Stimulated activated CD8-positive, alpha-beta memory T cell treated with anti-CD3 and anti-CD28 coated beads, Interleukin-7, amount 100 ng/mL, for 4 hours (primary cell): ENCODE data around the gene POLG.

Experiments used
- DNase-seq, 2 donors: peaks; one replicate each; pipeline ENCODE4 v3.0.0-alpha.2; 2020; ENCODE audit warnings: low read depth in 2 of 2

POLG gene

GRCh38 chr15:89370120-89370977 is 35.7 kb upstream of the POLG start:
- no peak for DNase-seq

- no peak for DNase-seq
These were observed 34.8 kb upstream of the POLG start for GRCh38 chr15:89369341-89369947.

GRCh38 chr15:89368566-89369223 is 34.1 kb upstream of the POLG start:
- no peak for DNase-seq

GRCh38 chr15:89367485-89368451 is 33.1 kb upstream of the POLG start:
- no peak for DNase-seq

- no peak for DNase-seq
These were observed 32.2 kb upstream of the POLG start for GRCh38 chr15:89366656-89367393.

- DNase-seq, result no peak
These were observed 30.9 kb upstream of the POLG start for GRCh38 chr15:89365462-89366065.

GRCh38 chr15:89364741-89365450 is 30.3 kb upstream of the POLG start:
- no peak for DNase-seq

GRCh38 chr15:89364341-89364740 is 29.7 kb upstream of the POLG start:
- DNase-seq, result no peak

GRCh38 chr15:89363770-89364169 is 29.1 kb upstream of the POLG start:
- DNase-seq, result no peak

GRCh38 chr15:89363133-89363532 is 28.5 kb upstream of the POLG start:
- no peak for DNase-seq

GRCh38 chr15:89362203-89363101 is 27.8 kb upstream of the POLG start:
- no peak for DNase-seq

- DNase-seq, result peak in 1 of 2 donors; percentile 43
These were observed 27.0 kb upstream of the POLG start for GRCh38 chr15:89361451-89362202.

GRCh38 chr15:89360294-89360971 is 25.8 kb upstream of the POLG start:
- no peak for DNase-seq

- DNase-seq, result no peak
These were observed 25.1 kb upstream of the POLG start for GRCh38 chr15:89359471-89360293.

- peak; percentile 51 to 67 for DNase-seq
These were observed 24.3 kb upstream of the POLG start for GRCh38 chr15:89358755-89359439.

- no peak for DNase-seq
These were observed 23.8 kb upstream of the POLG start for GRCh38 chr15:89358435-89358754.
